ENCODE data around the gene MCFD2.

GRCh38 chr2:46951290-46952064, 35.9 kb upstream of the MCFD2 start:
- TF ChIP-seq CTCF (IDR thresholded peaks at IDR 0.05) (no peak), POLR2A (IDR thresholded peaks at IDR 0.05) (no peak)

All from body of pancreas (tissue), 4 donors.